Measurements from ENCODE around the gene DAB2. TPM values are rescaled to one million over a fixed set of nuclear protein-coding genes. Genes with fewer than 3 reads are reported as not detected.

DAB2 gene
- total and polyA plus RNA-seq, 8 donors, result 3.1 to 74.4 (median 35.7) TPM

- WGBS, 5 donors, result 38 to 58% (median 52%) methylated on average over 5 of the region's 5 CpGs
- TF ChIP-seq EP300 (IDR thresholded peaks at IDR 0.05), result no peak
- no peak for TF ChIP-seq POLR2A (IDR thresholded peaks at IDR 0.05)
- no peak for TF ChIP-seq POLR2AphosphoS5 (IDR thresholded peaks at IDR 0.05)
- TF ChIP-seq, protein P1, sequence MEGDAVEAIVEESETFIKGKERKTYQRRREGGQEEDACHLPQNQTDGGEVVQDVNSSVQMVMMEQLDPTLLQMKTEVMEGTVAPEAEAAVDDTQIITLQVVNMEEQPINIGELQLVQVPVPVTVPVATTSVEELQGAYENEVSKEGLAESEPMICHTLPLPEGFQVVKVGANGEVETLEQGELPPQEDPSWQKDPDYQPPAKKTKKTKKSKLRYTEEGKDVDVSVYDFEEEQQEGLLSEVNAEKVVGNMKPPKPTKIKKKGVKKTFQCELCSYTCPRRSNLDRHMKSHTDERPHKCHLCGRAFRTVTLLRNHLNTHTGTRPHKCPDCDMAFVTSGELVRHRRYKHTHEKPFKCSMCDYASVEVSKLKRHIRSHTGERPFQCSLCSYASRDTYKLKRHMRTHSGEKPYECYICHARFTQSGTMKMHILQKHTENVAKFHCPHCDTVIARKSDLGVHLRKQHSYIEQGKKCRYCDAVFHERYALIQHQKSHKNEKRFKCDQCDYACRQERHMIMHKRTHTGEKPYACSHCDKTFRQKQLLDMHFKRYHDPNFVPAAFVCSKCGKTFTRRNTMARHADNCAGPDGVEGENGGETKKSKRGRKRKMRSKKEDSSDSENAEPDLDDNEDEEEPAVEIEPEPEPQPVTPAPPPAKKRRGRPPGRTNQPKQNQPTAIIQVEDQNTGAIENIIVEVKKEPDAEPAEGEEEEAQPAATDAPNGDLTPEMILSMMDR (IDR thresholded peaks at IDR 0.05), result no peak
- Histone ChIP-seq H3K27ac (peak overlapping the region in 4 of 5 donors; percentile 67 to 86 (median 80)), H3K4me3 (no peak overlapping the region), H3K9me3 (no peaks in the 10 kb centered on the region), H3K4me1 (peaks cover 0 to 42% (median 2%) of the 10 kb centered on the region in 4 donors), H3K27me3 (no peaks in the 10 kb centered on the region), H3K36me3 (no peaks in the 10 kb centered on the region)
- intact Hi-C loops (cut with DNase I; ENCODE audit: low total_unique reads), result no loop called here
- DNase-seq, result no peak
These were observed 23.8 kb downstream of the DAB2 start for GRCh38 chr5:39400713-39401578.

DNA sequence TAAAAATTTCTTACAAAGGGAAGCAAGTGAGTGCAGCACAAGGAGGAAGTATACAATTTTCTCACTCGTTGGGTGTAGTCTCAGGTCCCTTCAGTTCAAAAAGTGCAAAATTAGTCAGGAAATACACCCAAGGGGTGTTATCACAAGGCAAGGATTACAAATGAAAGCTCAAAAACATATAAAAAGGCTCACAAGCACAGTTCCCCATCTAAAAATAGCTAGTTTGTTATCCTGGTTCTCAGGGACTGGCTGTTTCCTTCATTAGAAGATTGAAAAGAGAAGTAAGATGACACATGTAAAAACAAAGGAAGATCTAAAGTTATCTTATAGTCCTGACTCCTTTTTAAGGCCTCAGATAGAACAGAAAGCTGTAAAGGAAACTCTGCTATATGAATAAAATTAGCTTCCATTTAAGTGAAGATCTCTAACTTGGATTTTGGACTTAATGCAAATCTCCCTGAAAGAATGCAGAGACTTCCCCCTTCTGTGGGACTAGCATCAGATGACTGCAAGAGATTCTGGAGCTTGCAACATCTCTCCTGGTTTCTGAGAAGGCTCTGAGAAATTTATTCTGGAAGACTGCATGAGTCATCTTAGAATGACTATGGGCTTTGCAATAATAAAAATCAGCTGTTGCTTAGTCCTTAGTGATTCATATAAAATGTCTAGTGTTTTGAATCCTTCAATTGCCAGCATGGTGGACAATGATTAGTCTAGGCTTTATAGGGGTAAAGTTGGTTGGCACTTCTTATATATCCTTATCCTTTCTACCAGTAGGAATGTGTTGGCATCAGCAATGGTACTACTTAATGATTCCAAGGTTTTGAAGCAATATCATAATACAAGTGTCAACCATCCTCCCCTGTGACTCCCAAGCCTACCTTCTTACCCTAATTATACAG, 25.4 kb downstream of the DAB2 start:
- WGBS, 5 donors, result 52 to 82% (median 67%) methylated on average over 1 of the region's 1 CpG
- no peaks in the 10 kb centered on the region for H3K36me3 ChIP-seq
- H3K4me1 ChIP-seq, result peaks cover 0 to 50% (median 6%) of the 10 kb centered on the region in 4 donors
- peak overlapping the region in 4 of 5 donors; percentile 67 to 86 (median 80) for H3K27ac ChIP-seq
- peak in 1 of 2 donors; percentile 63 for DNase-seq
- no peaks in the 10 kb centered on the region for H3K27me3 ChIP-seq
- H3K4me3 ChIP-seq, result no peak overlapping the region
- no peaks in the 10 kb centered on the region for H3K9me3 ChIP-seq
- TF ChIP-seq POLR2AphosphoS5 (IDR thresholded peaks at IDR 0.05), result peak in 2 of 3 donors; percentile 22 to 72
- TF ChIP-seq EP300 (IDR thresholded peaks at IDR 0.05), result no peak
- no peak for TF ChIP-seq POLR2A (IDR thresholded peaks at IDR 0.05)
- TF ChIP-seq, protein P1 (IDR thresholded peaks at IDR 0.05), result no peak
- intact Hi-C loops (cut with DNase I; ENCODE audit: low total_unique reads), result no loop called here

- DNase-seq, result no peak
- Histone ChIP-seq H3K27me3 (no peaks in the 10 kb centered on the region), H3K9me3 (no peaks in the 10 kb centered on the region), H3K4me3 (no peak overlapping the region), H3K4me1 (peaks cover 0 to 43% (median 6%) of the 10 kb centered on the region in 4 donors), H3K27ac (peak overlapping the region in 2 of 5 donors; percentile 79 to 86), H3K36me3 (peaks cover 3 to 24% (median 12%) of the 10 kb centered on the region in 4 donors)
- no peak for TF ChIP-seq POLR2A (IDR thresholded peaks at IDR 0.05)
- TF ChIP-seq, protein P1 (IDR thresholded peaks at IDR 0.05), result no peak
- no peak for TF ChIP-seq EP300 (IDR thresholded peaks at IDR 0.05)
- no peak for TF ChIP-seq POLR2AphosphoS5 (IDR thresholded peaks at IDR 0.05)
- intact Hi-C loops (cut with DNase I; ENCODE audit: low total_unique reads), result no loop called here
- 29 to 84% (median 50%) methylated on average over 3 of the region's 3 CpGs for WGBS, 5 donors
These were observed 27.9 kb downstream of the DAB2 start for GRCh38 chr5:39396843-39397242.

GRCh38 chr5:39395521-39395920, 29.3 kb downstream of the DAB2 start:
- intact Hi-C loops (cut with DNase I; ENCODE audit: low total_unique reads), result no loop called here
- TF ChIP-seq POLR2AphosphoS5 (IDR thresholded peaks at IDR 0.05) (no peak), EP300 (IDR thresholded peaks at IDR 0.05) (no peak), POLR2A (IDR thresholded peaks at IDR 0.05) (no peak)
- TF ChIP-seq, protein P1 (IDR thresholded peaks at IDR 0.05), result no peak
- H3K27me3 ChIP-seq, result no peaks in the 10 kb centered on the region
- H3K36me3 ChIP-seq, result peaks cover 3 to 36% (median 24%) of the 10 kb centered on the region in 4 donors
- H3K4me1 ChIP-seq, result peaks cover 0 to 33% (median 6%) of the 10 kb centered on the region in 4 donors
- H3K9me3 ChIP-seq, result no peaks in the 10 kb centered on the region
- H3K4me3 ChIP-seq, result no peak overlapping the region
- H3K27ac ChIP-seq, result peak overlapping the region in 3 of 5 donors; percentile 16 to 52 (median 43)
- no peak for DNase-seq
